SK-N-SH treated with all-trans-retinoic acid at 6 μM for 48 hours (cell line): Measurements from ENCODE around the gene FAM229A.

Experiments
- ATAC-seq: fragments of 200-7000 bp; cut with Tn5 transposase; 3 replicates; pipeline ENCODE4 v1.9.1; 2020; ENCODE audit warnings: mild to moderate bottlenecking, moderate library complexity
- ARNTL ChIP-seq: fragments of 450-650 bp; formaldehyde crosslinking; IDR thresholded peaks from 2 replicates; pipeline ENCODE4 v1.5.0; 2020; ENCODE audit warnings: low read depth, mild to moderate bottlenecking, moderate library complexity, borderline replicate concordance
- BACH2 ChIP-seq: fragments of 250-450 bp; sonication (Bioruptor Pico); IDR thresholded peaks from 2 replicates; pipeline ENCODE4 v1.9.0; 2021; ENCODE audit warnings: mild to moderate bottlenecking, borderline replicate concordance
- CSDC2 ChIP-seq: fragments of 250-450 bp; sonication (Bioruptor Pico); IDR thresholded peaks from 2 replicates; pipeline ENCODE4 v1.5.0; 2020; ENCODE audit warnings: mild to moderate bottlenecking, moderate library complexity
- CSRNP3 ChIP-seq: fragments of 250-450 bp; sonication (Bioruptor Pico); IDR thresholded peaks from 2 replicates; pipeline ENCODE4 v1.5.1; 2021; ENCODE audit warnings: mild to moderate bottlenecking, moderate library complexity
- ESRRG ChIP-seq: fragments of 250-450 bp; sonication (Bioruptor Pico); IDR thresholded peaks from 2 replicates; pipeline ENCODE4 v1.6.1; 2021; ENCODE audit warnings: mild to moderate bottlenecking
- ISL1 ChIP-seq: fragments of 250-450 bp; sonication (Bioruptor Pico); IDR thresholded peaks from 2 replicates; pipeline ENCODE4 v2.1.2; 2022; ENCODE audit warnings: mild to moderate bottlenecking, moderate library complexity
- OSR1 ChIP-seq: fragments of 250-450 bp; sonication (Bioruptor Pico); IDR thresholded peaks from 2 replicates; pipeline ENCODE4 v1.8.0; 2022; ENCODE audit warnings: moderate library complexity, mild to moderate bottlenecking, inconsistent platforms
- POU6F1 ChIP-seq: fragments of 250-450 bp; sonication (Bioruptor Pico); IDR thresholded peaks from 2 replicates; pipeline ENCODE4 v1.8.0; 2021; ENCODE audit warnings: low read depth, mild to moderate bottlenecking, moderate library complexity, borderline replicate concordance
- RARB ChIP-seq: fragments of 250-450 bp; sonication (Bioruptor Pico); IDR thresholded peaks from 2 replicates; pipeline ENCODE4 v1.8.0; 2021; ENCODE audit warnings: mild to moderate bottlenecking, moderate library complexity
- SNAI2 ChIP-seq: fragments of 250-450 bp; sonication (Bioruptor Pico); IDR thresholded peaks from 2 replicates; pipeline ENCODE4 v1.5.0; 2020; ENCODE audit warnings: mild to moderate bottlenecking, moderate library complexity
- TCF4 ChIP-seq: fragments of 250-450 bp; sonication (Bioruptor Pico); IDR thresholded peaks from 2 replicates; pipeline ENCODE4 v1.8.0; 2021; ENCODE audit warnings: mild to moderate bottlenecking, moderate library complexity, borderline replicate concordance
- TOX ChIP-seq: fragments of 250-450 bp; sonication (Bioruptor Pico); IDR thresholded peaks from 2 replicates; pipeline ENCODE4 v1.8.0; 2021; ENCODE audit warnings: mild to moderate bottlenecking, moderate library complexity, borderline replicate concordance
- TSHZ2 ChIP-seq: fragments of 250-450 bp; sonication (Bioruptor Pico); IDR thresholded peaks from 2 replicates; pipeline ENCODE4 v1.5.0; 2020; ENCODE audit warnings: mild to moderate bottlenecking, moderate library complexity
- ZC3H10 ChIP-seq: fragments of 250-450 bp; sonication (Bioruptor Pico); IDR thresholded peaks from 2 replicates; pipeline ENCODE4 v1.5.1; 2021; ENCODE audit warnings: mild to moderate bottlenecking, moderate library complexity
- ZNF565 ChIP-seq: fragments of 450-650 bp; formaldehyde crosslinking; conservative IDR thresholded peaks from 2 replicates; pipeline ENCODE4 v1.5.0; 2020; ENCODE audit warnings: low read depth, mild to moderate bottlenecking, moderate library complexity
- ZNF70 ChIP-seq: fragments of 450-650 bp; formaldehyde crosslinking; IDR thresholded peaks from 2 replicates; pipeline ENCODE4 v1.5.0; 2020; ENCODE audit warnings: mild to moderate bottlenecking, moderate library complexity
- TF ChIP-seq, protein P1 (sequence below): fragments of 250-450 bp; sonication (Bioruptor Pico); IDR thresholded peaks from 2 replicates; pipeline ENCODE4 v1.5.1; 2020; ENCODE audit warnings: low read depth, mild to moderate bottlenecking, moderate library complexity
- TF ChIP-seq, protein P2 (sequence below): fragments of 250-450 bp; sonication (Bioruptor Pico); IDR thresholded peaks from 2 replicates; pipeline ENCODE4 v1.8.0; 2020; ENCODE audit warnings: mild to moderate bottlenecking, moderate library complexity, borderline replicate concordance

FAM229A gene

DNA sequence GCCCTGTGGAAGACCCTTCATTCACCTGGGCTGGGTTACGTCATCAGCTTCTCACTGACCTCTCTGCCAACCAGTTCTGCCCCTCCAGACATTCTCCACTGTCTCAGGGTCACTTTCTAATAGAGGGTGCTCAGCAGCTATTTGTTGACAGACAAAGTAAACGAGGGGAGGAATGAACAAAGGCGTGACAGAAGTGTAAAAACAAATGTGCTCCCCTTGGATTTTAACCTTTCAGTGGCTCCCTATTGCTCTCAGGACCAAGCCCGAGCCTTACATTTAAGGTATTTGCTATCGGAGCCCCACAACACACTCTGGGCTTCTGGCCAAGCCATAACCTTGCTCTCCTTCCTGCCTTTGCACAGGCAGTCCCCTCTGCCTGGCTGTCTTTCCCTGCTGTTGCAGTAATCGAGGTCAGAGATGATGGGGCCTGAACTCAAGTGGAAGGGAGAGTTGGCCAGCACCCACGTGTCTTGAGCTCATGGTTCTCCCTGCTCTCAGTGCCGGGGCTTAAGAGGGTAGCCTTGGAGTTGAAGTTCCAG, 16.9 kb downstream of the FAM229A start:
- TF ChIP-seq, protein P1, sequence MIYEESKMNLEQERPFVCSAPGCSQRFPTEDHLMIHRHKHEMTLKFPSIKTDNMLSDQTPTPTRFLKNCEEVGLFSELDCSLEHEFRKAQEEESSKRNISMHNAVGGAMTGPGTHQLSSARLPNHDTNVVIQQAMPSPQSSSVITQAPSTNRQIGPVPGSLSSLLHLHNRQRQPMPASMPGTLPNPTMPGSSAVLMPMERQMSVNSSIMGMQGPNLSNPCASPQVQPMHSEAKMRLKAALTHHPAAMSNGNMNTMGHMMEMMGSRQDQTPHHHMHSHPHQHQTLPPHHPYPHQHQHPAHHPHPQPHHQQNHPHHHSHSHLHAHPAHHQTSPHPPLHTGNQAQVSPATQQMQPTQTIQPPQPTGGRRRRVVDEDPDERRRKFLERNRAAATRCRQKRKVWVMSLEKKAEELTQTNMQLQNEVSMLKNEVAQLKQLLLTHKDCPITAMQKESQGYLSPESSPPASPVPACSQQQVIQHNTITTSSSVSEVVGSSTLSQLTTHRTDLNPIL (CRISPR knock-in tag), result no peak
- no peak for TF ChIP-seq ISL1 (CRISPR knock-in tag)
- no peak for TF ChIP-seq RARB (CRISPR knock-in tag)
- no peak for TF ChIP-seq OSR1
- TF ChIP-seq POU6F1 (CRISPR knock-in tag), result no peak
- no peak for TF ChIP-seq ZNF70 (CRISPR knock-in tag)
- no peak for TF ChIP-seq TCF4
- TF ChIP-seq BACH2 (CRISPR knock-in tag), result no peak
- no peak for TF ChIP-seq TSHZ2
- TF ChIP-seq TOX (CRISPR knock-in tag), result no peak
- TF ChIP-seq ARNTL (CRISPR knock-in tag), result no peak
- TF ChIP-seq, protein P2, sequence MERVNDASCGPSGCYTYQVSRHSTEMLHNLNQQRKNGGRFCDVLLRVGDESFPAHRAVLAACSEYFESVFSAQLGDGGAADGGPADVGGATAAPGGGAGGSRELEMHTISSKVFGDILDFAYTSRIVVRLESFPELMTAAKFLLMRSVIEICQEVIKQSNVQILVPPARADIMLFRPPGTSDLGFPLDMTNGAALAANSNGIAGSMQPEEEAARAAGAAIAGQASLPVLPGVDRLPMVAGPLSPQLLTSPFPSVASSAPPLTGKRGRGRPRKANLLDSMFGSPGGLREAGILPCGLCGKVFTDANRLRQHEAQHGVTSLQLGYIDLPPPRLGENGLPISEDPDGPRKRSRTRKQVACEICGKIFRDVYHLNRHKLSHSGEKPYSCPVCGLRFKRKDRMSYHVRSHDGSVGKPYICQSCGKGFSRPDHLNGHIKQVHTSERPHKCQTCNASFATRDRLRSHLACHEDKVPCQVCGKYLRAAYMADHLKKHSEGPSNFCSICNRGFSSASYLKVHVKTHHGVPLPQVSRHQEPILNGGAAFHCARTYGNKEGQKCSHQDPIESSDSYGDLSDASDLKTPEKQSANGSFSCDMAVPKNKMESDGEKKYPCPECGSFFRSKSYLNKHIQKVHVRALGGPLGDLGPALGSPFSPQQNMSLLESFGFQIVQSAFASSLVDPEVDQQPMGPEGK (CRISPR knock-in tag), result no peak
- no peak for TF ChIP-seq ZNF565 (CRISPR knock-in tag)
- TF ChIP-seq ZC3H10 (CRISPR knock-in tag), result no peak
- no peak for TF ChIP-seq CSDC2 (CRISPR knock-in tag)
- TF ChIP-seq CSRNP3 (CRISPR knock-in tag), result no peak
- peak; percentile 30; the same call in 2 of the 3 replicates for ATAC-seq

DNA sequence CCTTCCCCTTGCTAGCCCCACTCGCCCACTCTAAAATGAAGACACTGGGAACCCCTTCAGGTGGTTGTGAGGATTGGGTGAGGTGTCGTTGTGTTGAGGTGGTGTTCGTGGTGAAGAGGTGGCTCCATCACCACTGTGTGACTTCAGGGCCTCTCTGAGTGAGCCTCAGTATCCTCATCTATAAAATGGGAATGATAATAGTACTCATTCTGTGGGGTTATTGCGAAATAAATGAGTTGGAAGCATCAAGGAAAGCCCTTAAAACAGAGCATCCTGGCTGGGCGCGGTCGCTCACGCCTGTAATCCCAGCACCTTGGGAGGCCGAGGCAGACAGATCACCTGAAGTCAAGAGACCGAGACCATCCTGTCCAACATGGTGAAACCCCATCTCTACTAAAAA, 19.6 kb downstream of the FAM229A start:
- no peak for TF ChIP-seq CSDC2 (CRISPR knock-in tag)
- no peak for TF ChIP-seq TOX (CRISPR knock-in tag)
- TF ChIP-seq BACH2 (CRISPR knock-in tag), result no peak
- no peak for TF ChIP-seq POU6F1 (CRISPR knock-in tag)
- no peak for TF ChIP-seq CSRNP3 (CRISPR knock-in tag)
- TF ChIP-seq OSR1, result no peak
- TF ChIP-seq ARNTL (CRISPR knock-in tag), result no peak
- no peak for TF ChIP-seq ESRRG (CRISPR knock-in tag)
- no peak for TF ChIP-seq TCF4
- TF ChIP-seq, protein P2 (CRISPR knock-in tag), result no peak
- no peak for TF ChIP-seq RARB (CRISPR knock-in tag)
- TF ChIP-seq ZNF70 (CRISPR knock-in tag), result no peak
- TF ChIP-seq SNAI2 (CRISPR knock-in tag), result no peak
- TF ChIP-seq, protein P1 (CRISPR knock-in tag), result no peak
- TF ChIP-seq, all 23 proteins: peak for 0
- ATAC-seq, result no peak
